Measurements from ENCODE around the gene PPP2R5C. TPM values are rescaled to one million over a fixed set of nuclear protein-coding genes. Genes with fewer than 3 reads are reported as not detected.

Gene PPP2R5C
- total RNA-seq, 1 donor, result 114 TPM

DNA sequence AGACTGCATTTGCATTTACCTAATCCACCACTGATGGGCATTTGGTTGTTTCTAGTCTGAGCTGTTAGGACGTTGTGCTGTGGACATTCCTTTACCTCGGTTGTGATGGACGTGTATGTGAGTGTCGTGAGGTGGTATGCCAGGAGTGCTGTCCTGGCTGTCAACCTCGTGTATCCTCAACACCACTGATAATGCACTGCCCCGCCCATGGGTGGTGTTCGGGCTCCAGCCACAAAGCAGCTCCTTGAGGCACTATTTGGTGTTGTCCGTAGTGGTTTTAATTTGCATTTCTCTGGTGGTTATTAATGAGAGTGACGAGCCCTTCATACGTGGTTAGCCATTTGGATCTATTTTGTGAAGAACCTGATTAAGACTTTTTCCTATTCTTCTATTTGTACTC is 87.6 kb downstream of the PPP2R5C start:
- TF ChIP-seq, protein P1, sequence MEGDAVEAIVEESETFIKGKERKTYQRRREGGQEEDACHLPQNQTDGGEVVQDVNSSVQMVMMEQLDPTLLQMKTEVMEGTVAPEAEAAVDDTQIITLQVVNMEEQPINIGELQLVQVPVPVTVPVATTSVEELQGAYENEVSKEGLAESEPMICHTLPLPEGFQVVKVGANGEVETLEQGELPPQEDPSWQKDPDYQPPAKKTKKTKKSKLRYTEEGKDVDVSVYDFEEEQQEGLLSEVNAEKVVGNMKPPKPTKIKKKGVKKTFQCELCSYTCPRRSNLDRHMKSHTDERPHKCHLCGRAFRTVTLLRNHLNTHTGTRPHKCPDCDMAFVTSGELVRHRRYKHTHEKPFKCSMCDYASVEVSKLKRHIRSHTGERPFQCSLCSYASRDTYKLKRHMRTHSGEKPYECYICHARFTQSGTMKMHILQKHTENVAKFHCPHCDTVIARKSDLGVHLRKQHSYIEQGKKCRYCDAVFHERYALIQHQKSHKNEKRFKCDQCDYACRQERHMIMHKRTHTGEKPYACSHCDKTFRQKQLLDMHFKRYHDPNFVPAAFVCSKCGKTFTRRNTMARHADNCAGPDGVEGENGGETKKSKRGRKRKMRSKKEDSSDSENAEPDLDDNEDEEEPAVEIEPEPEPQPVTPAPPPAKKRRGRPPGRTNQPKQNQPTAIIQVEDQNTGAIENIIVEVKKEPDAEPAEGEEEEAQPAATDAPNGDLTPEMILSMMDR (IDR thresholded peaks at IDR 0.05; ENCODE audit: insufficient read depth, low read depth, low read length), result no peak
- no peak for DNase-seq (ENCODE audit: low read depth)
- H3K4me3 ChIP-seq (ENCODE audit: low read depth, low read length), result no peak overlapping the region

DNA sequence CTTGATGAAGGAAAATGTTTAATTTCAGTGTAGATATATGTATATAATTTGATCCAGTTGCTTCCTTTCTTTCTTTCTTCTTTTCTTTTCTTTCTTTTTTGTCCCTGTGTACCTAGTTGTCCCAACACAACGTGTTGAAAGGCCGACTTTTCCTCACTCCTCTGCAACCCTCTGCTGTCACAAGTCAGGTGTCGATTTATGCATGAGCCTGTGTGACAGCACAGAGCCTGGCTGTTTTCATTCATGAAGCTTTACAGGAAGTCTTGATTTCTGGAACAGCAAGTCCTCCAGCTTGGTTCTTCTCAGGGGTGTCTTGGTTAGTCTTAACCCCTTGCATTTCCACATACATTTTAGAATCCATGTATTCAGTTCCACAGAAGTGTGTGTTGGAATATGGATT is 88.1 kb downstream of the PPP2R5C start:
- DNase-seq (ENCODE audit: low read depth), result no peak
- no peak overlapping the region for H3K4me3 ChIP-seq (ENCODE audit: low read depth, low read length)
- TF ChIP-seq, protein P1 (IDR thresholded peaks at IDR 0.05; ENCODE audit: insufficient read depth, low read depth, low read length), result no peak

DNA sequence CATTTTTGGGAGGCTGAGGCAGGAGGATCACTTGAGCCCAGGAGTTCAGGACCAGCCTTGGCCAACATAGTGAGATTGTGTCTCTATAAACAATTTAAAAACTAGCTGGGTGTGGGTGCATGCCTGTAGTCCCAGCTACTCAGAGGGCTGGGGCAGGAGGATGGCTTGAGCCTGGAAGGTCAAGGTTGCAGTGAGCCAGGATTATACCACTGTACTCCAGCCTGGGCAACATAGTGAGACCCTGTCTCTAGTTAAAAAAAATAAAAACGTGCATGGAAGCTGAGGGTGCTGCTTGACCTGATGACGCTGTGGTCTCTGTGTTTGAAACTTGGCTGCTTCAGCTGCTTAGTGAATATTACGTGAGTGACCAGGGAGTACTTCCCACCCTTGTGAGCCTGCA is 89.7 kb downstream of the PPP2R5C start:
- H3K4me3 ChIP-seq (ENCODE audit: low read depth, low read length), result no peak overlapping the region
- TF ChIP-seq, protein P1 (IDR thresholded peaks at IDR 0.05; ENCODE audit: insufficient read depth, low read depth, low read length), result no peak
- DNase-seq (ENCODE audit: low read depth), result no peak

DNA sequence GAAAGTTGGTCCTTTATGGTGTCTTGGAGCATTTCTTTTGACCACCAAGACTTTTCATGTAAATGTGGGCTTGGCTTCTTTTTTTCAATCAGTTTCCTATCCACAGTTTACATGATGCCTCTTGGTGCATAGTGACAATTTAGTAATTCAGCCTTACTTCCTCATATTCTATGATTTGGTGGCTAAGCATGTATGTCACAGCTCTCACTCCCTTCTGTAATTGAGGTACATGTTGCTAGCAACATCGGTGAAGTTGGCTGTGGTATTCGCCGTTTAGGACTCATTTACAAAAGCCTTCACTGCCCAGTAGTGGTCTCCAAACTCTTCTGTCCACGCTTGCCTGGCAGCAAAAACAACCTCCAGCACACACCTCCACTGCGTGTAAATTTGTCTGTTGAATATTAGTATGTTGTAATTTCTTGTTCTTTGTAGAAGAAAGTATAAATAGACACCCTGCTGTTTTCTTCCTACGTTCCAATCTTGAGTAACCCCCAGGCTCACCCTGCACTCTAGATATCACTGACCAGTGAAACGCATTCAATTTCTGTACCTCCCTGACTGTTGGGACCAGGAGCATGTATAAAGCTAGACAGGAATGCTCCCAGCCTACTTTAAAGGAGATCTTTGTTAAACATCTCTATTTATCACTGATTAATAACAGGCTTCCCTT is 90.4 kb downstream of the PPP2R5C start:
- no peak for DNase-seq (ENCODE audit: low read depth)
- no peak overlapping the region for H3K4me3 ChIP-seq (ENCODE audit: low read depth, low read length)
- TF ChIP-seq, protein P1 (IDR thresholded peaks at IDR 0.05; ENCODE audit: insufficient read depth, low read depth, low read length), result no peak

DNA sequence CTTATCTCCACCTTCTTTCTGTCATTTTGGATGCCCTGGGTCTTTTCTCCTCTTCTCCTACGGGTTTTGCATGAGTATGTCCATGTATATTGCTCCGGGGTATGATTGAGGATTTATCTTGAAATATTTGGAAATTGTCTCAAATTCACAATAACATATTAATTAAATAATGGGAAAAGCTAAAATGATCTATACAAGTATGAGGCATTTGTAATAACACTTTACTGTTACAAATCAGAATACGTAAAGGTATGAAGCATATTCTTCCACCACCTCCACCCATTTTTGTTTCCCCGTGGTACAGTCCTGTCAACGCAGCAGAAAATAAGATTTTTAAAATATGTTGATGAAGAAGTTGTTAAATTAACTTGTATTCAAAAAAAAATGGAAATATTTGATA is 91.3 kb downstream of the PPP2R5C start:
- no peak overlapping the region for H3K4me3 ChIP-seq (ENCODE audit: low read depth, low read length)
- TF ChIP-seq, protein P1 (IDR thresholded peaks at IDR 0.05; ENCODE audit: insufficient read depth, low read depth, low read length), result no peak

DNA sequence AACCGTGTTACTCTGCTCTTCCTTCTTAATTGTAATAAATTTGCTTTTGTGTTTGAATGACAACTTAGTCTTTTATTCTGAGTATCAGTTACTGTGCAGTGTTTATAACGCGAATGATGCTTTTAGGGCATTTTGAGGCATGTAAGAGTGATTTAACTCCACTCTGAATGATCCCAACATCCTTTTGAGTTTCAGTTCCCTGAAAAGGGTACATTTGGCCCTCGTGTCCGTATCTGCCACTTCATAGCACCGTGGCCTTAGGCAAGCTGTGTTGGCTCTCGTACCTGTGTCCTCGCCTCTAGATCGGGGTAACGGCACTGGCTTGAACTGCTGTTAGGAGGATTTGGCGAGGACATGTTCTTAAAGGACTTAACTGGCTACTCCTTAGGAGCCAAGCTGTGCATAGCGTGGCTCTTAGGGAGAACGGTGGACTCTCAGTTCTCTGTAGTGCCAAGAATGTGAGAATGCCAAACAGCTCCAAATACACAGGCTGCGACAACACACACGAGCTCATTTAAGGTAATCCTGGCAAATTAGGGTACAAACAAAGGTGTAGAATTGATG is 92.0 kb downstream of the PPP2R5C start:
- no peak overlapping the region for H3K4me3 ChIP-seq (ENCODE audit: low read depth, low read length)
- no peak for DNase-seq (ENCODE audit: low read depth)
- TF ChIP-seq, protein P1 (IDR thresholded peaks at IDR 0.05; ENCODE audit: insufficient read depth, low read depth, low read length), result no peak

More for the DNA sequence above, 91.3 kb downstream of the PPP2R5C start:
- DNase-seq (ENCODE audit: low read depth), result no peak
